HG02610 (cell line): Measurements from ENCODE around the gene IL4I1.

Source experiments
- ATAC-seq: cut with Tn5 transposase; IDR thresholded peaks from one replicate; pipeline ENCODE4 v1.9.1; 2021; ENCODE audit warnings: mild to moderate bottlenecking, moderate library complexity; ENCODE audit not compliant: unreplicated experiment

The IL4I1 gene

GRCh38 chr19:49880162-49880869 is 16.4 kb downstream of the IL4I1 start:
- ATAC-seq, result no peak

- ATAC-seq, result no peak
Measured at GRCh38 chr19:49879243-49879963, 17.3 kb downstream of the IL4I1 start.

GRCh38 chr19:49878744-49879070 is 18.0 kb downstream of the IL4I1 start:
- ATAC-seq, result no peak

- peak; percentile 50 for ATAC-seq
Measured at GRCh38 chr19:49877879-49878743, 18.6 kb downstream of the IL4I1 start.

DNA sequence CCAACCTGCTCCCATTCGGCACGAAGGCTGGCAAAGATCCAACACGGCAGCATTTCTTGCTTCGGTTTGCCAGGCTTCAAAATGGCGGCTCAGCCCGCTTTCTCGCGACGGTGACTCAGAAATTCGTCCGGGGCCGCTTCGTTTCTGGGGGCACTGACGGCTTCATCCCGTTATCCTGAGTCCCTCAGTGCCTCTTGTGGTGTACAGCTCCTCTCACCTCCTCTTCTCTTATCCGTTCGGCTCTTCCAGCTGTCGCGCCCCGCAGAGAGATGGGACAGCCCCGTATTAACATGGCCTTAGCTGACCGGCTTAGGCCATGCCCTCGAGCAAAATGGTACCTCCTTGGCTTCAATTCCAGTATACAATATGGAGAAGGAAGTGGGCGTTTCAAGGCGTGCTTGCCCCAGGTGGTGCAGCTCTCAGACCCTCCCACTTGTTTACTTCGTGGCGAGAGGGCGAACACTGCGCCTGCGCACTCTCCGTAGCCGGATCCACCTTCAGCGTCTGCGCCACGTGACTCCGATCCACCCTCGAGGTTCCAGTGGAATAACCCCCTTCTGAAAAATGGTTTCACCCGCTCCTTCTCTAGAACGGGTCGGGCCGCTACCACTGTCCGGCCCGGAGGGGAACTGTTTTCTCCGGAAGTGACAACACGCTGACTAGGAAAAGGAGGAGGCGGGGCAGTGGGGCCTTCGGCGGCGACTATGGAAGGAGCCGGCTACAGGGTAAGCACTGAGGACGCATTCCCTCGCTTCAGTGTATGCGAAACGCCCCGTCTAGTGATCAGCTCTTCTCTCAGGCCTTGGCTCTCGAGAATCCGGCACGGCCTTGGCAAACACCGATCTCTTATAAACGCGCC is 19.4 kb downstream of the IL4I1 start, which contains the start of the genes AKT1S1 and TBC1D17:
TSS of gene AKT1S1 (minus strand) at position 336 of the 859 bp plus-strand sequence. CDS start 4,060 bp downstream, outside the sequence.
TSS of gene TBC1D17 (plus strand) at position 683 of the 859 bp plus-strand sequence. CDS start at position 705, 22 bp downstream.
- ATAC-seq, result peak; percentile 48

- peak; percentile 42 for ATAC-seq
Measured at GRCh38 chr19:49876422-49877019, 20.2 kb downstream of the IL4I1 start.

DNA sequence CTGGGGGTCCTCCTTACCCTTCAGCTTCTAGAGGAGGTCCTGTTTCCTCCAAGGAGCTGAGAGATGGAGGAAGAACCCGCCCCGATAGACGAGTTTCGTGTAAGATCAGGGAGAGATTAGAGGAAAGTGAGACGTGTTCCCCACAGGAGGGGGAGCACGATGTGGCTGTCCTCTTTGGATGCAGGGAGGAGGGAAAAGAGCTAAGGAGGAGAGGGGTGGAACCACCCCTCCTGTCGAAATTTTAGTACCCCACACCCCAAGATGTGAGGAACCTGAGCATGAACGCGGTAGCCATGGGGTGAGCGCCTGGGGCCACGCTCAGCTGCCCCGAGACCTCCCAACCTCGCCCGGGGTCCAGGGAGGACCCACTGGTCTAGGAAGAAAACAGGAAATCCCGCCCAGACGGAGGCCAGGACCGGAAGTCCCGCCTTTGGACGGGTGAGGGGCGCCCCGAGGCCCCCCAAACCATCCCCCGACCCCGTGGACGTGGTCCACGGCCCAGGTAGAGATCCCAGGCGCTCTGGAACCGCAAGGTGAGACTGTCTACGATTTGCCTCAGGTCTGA is 20.7 kb downstream of the IL4I1 start:
- no peak for ATAC-seq

- no peak for ATAC-seq
Measured at GRCh38 chr19:49875177-49875576, 21.5 kb downstream of the IL4I1 start.

GRCh38 chr19:49874503-49875157 is 22.1 kb downstream of the IL4I1 start:
- ATAC-seq, result no peak

DNA sequence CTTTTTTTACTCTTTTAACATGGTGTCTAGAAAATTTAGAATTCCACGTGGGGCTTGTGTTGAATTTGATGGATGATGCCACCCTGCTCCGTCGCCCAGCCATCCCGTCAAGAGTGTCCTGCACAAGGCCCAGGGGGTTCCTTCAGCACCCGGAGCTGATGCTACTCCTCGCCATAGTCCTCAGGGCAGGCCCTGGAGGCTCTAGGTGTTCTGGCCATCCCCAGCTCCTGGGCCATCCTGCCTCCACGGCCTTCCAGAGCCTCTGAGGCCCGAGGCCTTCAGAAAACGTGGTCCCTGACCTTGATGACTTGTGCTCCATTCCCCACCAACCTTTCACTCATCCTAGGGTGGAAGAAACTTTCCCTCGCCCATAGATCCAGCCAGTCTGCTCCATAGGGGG is 22.9 kb downstream of the IL4I1 start:
- ATAC-seq, result no peak

- no peak for ATAC-seq
Measured at GRCh38 chr19:49873129-49873521, 23.6 kb downstream of the IL4I1 start.

- ATAC-seq, result no peak
Measured at GRCh38 chr19:49872245-49873128, 24.2 kb downstream of the IL4I1 start.

GRCh38 chr19:49871349-49871985 is 25.2 kb downstream of the IL4I1 start:
- no peak for ATAC-seq

GRCh38 chr19:49870309-49870901 is 26.3 kb downstream of the IL4I1 start:
- ATAC-seq, result no peak

DNA sequence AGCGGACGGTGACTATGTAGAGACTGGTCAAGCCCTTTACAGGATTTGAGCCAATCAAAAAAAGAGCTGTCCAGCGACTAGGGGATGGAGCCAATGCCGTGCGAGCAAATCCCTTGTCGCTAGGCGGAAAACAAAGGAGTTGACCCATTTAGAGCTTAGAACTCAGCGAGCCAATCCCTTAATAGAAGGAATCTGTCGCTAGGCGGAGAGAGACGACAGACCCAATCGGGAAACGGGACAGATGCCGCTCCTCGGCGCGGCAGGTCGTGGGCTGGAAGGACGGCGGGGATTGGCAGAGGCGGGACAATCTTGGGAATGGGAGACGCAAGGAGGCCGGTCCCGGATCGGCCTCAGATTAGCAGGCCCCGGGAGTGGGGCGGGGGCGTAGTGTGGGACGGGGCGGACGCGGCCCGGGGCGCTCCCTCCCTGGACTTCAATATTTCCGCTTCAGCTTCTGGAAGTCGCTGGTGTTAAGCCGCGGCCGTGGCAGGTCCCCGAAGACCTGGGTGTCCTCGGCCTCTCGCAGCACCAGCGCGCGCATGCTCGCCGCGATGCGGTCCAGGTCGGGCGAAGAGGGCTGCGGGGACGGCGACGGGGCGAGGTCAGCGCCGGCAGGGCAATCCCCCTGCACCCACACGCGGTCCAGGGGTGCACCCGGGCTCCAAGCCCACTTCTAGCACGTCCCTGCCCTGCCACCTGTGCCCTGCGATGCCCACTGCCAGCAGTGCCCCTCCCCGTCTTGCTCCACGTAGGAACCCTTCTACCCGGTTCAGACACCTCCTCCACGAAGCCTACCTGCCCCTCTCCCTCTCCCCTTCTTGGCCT is 27.0 kb downstream of the IL4I1 start:
- peak; percentile 75 for ATAC-seq

- peak; percentile 11 for ATAC-seq
Measured at GRCh38 chr19:49869009-49869483, 27.6 kb downstream of the IL4I1 start.
